Stimulated activated CD8-positive, alpha-beta memory T cell treated with anti-CD3 and anti-CD28 coated beads, Interleukin-7, amount 100 ng/mL, for 24 hours (primary cell): ENCODE measurements around the gene FOXP1.
"Not testable (repeated sequence)": the region's sequence is repeated elsewhere in the genome, so short reads cannot be mapped to it uniquely, and the experiment has no call there.

Source experiments
- DNase-seq: peaks from one replicate; pipeline ENCODE4 v3.0.0-alpha.2; 2020; ENCODE audit warnings: low read depth

Gene FOXP1

GRCh38 chr3:70975981-70976380, 607.5 kb downstream of the FOXP1 start:
- not testable (repeated sequence) for DNase-seq

GRCh38 chr3:70974747-70975146, 608.8 kb downstream of the FOXP1 start:
- DNase-seq = no peak

- no peak for DNase-seq
Measured at GRCh38 chr3:70973558-70973957, 610.0 kb downstream of the FOXP1 start.

GRCh38 chr3:70972855-70973254, 610.7 kb downstream of the FOXP1 start:
- DNase-seq = no peak

GRCh38 chr3:70970952-70971351, 612.6 kb downstream of the FOXP1 start:
- DNase-seq = no peak

GRCh38 chr3:70970171-70970570, 613.4 kb downstream of the FOXP1 start:
- DNase-seq = no peak

DNA sequence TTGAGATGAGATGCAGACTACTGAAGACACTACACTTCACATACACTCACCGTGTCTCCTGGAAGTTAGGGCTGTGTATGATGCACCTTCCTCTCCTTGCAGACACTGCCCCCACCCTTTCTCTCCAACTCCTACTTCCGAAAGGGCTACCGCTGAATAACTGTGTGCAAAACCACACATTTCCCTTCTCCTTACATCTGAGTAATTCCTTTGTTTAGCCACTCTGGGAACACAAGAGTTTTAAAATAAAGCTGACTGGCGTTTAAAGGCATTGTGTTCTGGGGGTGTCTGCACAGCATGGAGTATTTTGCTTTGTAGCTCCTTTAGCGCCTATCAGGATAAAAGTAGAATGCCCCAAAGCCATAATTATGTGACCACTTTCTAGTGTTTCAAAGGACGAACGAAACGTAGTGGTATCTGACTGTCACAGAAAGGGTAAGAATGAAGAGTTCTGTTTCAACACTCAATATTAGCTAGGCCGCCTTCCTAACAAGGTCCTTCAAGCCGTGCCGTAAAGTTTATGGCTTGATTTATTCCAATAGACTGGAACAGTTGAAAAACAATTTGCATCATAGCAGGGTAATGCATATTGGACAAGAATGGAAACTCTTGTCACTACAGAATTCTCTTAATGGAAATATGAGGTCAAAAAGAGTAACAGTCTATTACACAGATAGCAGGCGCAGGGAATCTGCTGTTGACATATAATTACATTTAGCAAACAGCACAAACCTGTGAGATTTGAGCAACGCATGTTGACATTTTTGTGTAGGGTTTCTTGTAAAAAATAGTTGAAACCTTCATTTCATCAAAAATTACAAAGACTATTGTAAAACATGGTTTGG, 619.9 kb downstream of the FOXP1 start:
- DNase-seq = no peak

GRCh38 chr3:70959506-70960291, 623.8 kb downstream of the FOXP1 start:
- DNase-seq = no peak

GRCh38 chr3:70952033-70952747, 631.3 kb downstream of the FOXP1 start:
- DNase-seq = no peak

DNA sequence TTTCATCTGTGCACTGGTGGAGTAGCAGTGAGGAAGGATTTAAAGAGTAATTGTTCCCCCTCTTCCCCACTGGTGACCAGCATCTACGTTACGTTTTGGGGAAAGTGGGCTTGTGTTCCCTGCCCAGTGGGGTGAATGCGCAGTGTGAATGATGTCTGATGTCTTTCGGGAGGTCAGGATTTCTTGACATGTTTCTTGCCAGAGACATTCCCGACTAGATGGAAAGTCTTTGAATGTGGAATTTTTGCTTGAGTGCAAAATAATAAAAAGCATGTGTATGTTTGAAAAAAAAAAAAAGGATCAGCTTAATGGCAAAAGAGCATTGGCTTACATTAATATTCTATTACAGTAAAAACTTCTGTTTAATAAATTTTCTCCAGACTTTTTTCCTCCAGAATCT, 632.2 kb downstream of the FOXP1 start:
- no peak for DNase-seq

DNA sequence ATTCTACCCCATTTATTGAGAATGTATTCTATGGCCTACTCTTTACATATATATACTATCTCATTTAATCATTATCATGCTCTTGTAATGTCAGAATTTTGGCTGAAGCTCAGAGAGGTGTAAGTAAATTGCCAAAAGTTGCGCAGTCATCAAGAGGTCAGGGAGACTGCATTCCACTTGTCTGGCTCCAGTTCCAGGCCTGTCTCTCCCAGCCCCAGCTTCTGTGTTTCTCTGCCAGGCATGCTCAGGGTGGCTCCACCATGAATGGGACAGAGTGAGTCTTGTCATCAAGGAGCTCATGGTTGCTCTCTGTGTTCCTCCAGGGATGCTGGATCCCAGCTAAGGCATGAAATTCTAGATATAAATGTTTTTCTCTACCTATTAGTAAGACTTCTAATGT, 635.9 kb downstream of the FOXP1 start:
- no peak for DNase-seq

DNA sequence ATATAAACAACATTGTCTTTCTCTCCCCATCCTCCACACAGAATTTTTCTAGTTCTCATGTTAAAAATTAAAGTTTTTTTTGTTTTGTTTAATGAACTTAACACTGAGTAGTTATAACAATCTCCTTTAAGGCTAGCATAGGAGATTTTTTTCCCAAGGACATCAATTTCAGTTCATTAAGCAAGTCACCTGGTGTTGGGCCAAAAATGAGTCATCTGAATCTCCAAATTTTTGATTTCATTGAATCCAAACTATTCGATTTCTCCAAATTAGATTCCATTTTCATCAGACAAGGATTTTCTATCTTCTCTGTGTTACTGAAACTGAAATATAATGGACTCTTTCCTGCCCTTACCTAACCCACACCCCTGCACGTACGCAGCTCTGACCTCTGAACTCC, 639.6 kb downstream of the FOXP1 start:
- no peak for DNase-seq

GRCh38 chr3:70933105-70933810, 650.3 kb downstream of the FOXP1 start:
- no peak for DNase-seq

- no peak for DNase-seq
Measured at GRCh38 chr3:70930066-70930465, 653.5 kb downstream of the FOXP1 start.

DNA sequence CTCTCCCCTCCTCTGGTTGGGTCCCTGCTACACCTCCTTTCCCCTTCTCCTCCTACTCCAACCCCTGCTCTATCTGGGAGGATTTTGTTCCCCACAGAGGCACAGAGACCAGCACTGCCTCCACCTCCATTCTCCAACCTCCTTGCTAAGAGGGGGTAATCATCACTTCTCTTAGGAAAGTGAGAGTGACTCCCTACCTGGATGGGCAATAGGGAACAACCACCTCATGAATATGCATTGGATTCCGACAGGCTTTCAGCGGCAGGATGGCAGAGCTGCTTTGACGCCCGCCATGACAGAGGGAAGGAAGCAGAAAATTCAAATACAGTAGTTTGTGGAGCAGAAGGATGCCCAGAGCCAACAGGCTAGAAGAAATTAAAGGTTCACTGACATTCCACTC, 656.3 kb downstream of the FOXP1 start:
- DNase-seq = no peak

DNA sequence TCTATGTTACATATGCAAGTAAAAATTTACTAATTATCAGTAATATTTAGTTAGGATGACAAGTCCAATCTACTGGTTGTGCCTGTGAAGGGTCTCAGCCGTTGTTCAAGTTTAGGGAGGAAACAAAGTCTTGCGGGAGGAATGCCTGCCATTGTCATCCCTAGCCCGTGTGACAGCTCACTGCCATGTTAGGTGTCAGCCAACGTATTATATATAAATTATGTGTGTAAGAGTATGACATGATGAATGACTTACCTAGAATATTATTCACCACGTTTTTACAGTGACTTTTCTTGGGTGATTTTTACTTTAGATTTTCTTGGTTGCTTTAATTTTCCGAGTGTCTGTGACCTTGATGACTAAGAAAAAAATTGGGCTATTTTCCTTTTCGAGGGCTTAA, 656.7 kb downstream of the FOXP1 start:
- no peak for DNase-seq

GRCh38 chr3:70919661-70920060, 663.9 kb downstream of the FOXP1 start:
- no peak for DNase-seq

DNA sequence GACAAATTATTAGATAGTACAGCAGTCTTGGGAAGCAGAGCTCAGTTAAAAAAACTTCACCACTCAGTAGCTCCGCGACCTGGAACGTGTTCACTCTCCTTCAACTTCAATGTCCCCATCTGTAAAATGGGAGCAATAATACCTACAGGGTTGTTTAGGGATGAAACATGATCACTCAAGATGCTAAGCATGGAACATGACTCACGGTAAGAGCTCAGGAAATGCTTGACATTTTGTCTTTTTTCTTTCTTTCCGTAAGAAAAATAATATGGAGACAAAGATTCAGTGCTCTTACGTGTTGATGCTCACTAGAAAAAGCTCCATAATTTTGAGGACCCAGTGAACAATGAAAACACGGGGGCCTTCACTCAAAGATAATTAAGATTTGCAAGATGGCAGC, 664.4 kb downstream of the FOXP1 start:
- no peak for DNase-seq

DNA sequence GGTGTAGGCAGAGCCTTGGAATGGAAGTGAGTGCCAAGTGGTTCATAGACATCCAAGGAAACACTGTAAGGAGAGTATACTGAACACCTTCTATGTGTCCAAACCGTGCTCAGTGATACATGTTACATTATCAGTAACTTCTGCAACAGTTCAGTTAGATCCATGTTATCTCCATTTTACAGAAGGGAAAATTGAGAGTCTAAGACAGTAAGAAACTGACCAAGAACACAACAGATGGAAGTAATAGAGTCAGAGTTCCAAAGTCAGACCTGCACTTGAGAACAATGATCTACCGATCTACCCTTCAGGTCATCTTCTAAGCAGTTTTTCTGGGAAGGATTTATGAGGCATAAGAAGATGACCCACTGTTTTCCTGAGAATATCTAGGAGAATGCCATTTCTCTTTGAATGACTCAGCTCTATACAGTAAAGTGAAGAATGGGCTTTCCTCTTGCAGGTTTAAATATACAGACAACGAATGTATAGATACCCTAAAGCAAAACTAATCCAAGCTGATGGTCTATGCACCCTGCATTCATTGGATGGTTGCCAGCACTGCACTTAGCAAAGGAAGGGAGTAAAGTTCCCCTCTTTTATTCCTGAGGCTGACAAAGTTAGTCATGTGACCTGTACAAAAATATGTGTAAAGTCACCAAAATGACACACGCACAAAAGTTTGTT, 667.0 kb downstream of the FOXP1 start:
- DNase-seq = no peak

DNA sequence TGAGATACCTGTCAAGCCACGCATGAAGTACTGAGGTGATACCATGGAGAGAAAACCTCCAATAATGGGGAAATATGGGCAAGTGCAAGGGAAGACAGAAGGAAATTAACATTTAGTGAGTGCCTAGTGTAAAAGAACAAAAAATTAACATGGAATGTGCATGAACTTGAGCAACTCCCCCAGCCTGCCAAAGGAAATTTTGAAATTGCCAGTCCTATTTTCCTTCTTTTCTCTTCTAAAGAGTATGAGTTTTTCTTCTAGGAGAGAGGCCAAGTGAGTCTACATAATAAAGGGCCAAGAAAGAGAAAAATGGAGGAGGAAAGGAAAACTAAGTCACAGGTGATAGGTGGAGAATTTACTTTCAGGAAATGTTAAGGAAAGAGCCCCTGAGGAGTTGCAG, 668.7 kb downstream of the FOXP1 start:
- no peak for DNase-seq

GRCh38 chr3:70911719-70912118, 671.8 kb downstream of the FOXP1 start:
- DNase-seq = no peak

DNA sequence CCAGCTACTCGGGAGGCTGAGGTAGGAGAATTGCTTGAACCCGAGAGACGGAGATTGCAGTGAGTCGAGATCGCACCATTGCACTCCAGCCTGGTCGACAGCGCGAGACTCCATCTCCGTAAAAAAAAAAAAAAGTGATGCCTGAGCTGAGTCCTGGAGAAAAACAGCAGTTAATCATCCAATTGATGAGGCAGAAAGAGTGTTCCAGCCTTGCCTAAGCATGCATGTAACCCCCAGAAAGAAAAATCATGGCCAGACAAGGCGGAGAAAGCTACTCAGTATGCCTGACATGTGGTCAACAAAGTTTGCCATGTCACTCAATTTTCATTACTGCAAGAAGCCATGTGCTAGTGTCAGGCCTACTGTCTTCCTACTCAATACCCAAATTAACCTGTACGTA, 678.0 kb downstream of the FOXP1 start:
- no peak for DNase-seq
